Tibial nerve (tissue), 4 donors: ENCODE measurements around the gene ABHD16B. TPM values are rescaled to one million over a fixed set of nuclear protein-coding genes. Genes with fewer than 3 reads are reported as not detected.

ENCODE experiments used
- DNase-seq, 2 donors: peaks; one replicate each; pipeline ENCODE4 v3.0.0-alpha.2; 2019; ENCODE audit warnings: low spot score in 2 of 2
- H3K27ac ChIP-seq, 4 donors: fragments of 200-600 bp; sonication (generic) in 3 of 4; one replicate each; pipeline ENCODE4 v1.5.1; 2017 to 2019; ENCODE audit warnings: mild to moderate bottlenecking in 1 of 4
- H3K27me3 ChIP-seq, 2 donors: fragments of 200-600 bp; sonication (generic) in 1 of 2; one replicate each; pipeline versions ENCODE4 v1.5.1 to v1.6.0; 2017 to 2019
- H3K36me3 ChIP-seq, 3 donors: fragments of 200-600 bp; sonication (generic); one replicate each; pipeline ENCODE4 v1.5.1; 2018 to 2019
- H3K4me1 ChIP-seq, 4 donors: fragments of 200-600 bp; sonication (generic) in 3 of 4; one replicate each; pipeline ENCODE4 v1.5.1; 2017 to 2019
- H3K4me3 ChIP-seq, 4 donors: fragments of 200-600 bp; sonication (generic) in 3 of 4; one replicate each; pipeline ENCODE4 v1.5.1; 2017 to 2019; ENCODE audit warnings: mild to moderate bottlenecking in 1 of 4, moderate library complexity in 1 of 4
- H3K9me3 ChIP-seq, 4 donors: fragments of 200-600 bp; sonication (generic) in 3 of 4; one replicate each; pipeline ENCODE4 v1.5.1; 2017 to 2019
- CTCF ChIP-seq, 5 experiments: fragments of 200-600 bp in 3 of 5; fragments of 450-650 bp in 2 of 5; sonication (generic) in 3 of 5; IDR thresholded peaks; one replicate each; pipeline ENCODE4 v1.5.1; 2016 to 2019; ENCODE audit warnings: antibody characterized with exemption in 5 of 5, mild to moderate bottlenecking in 3 of 5, moderate library complexity in 2 of 5
- EP300 ChIP-seq, 2 donors: sonication (generic); formaldehyde crosslinking; IDR thresholded peaks; one replicate each; pipeline ENCODE4 v1.6.1; 2017; ENCODE audit warnings: antibody characterized with exemption in 2 of 2, mild to moderate bottlenecking in 1 of 2
- POLR2A ChIP-seq, 2 donors: fragments of 450-650 bp; IDR thresholded peaks; one replicate each; pipeline ENCODE4 v1.6.1; 2017; ENCODE audit warnings: antibody characterized with exemption in 2 of 2, mild to moderate bottlenecking in 2 of 2, moderate library complexity in 2 of 2
- WGBS, 2 donors: methylation state at CpG; one replicate each; pipeline ENCODE4 v1.1.5; 2018; 5-methylcytosine and 5-hydroxymethylcytosine counted together
- small RNA-seq: library from RNA; depleted of rRNA; stranded (forward); fragments of <200 nt; gene quantifications from one replicate; pipeline ENCODE3, GENCODE V24; 2016
- total RNA-seq, 4 donors: library from RNA; depleted of rRNA; stranded (reverse); fragments of >200 nt; gene quantifications; one replicate each; pipeline ENCODE4 v1.1.0, GENCODE V29; 2016

ABHD16B gene
- total RNA-seq, 4 donors from 2014 or later, result not detected

- Histone ChIP-seq H3K4me3 (no peak overlapping the region), H3K4me1 (peaks cover 0 to 51% (median 0%) of the 10 kb centered on the region in 4 donors), H3K9me3 (no peaks in the 10 kb centered on the region), H3K27me3 (no peaks in the 10 kb centered on the region), H3K36me3 (no peaks in the 10 kb centered on the region), H3K27ac (no peak overlapping the region)
- TF ChIP-seq EP300 (IDR thresholded peaks at IDR 0.05), result no peak
- no peak for TF ChIP-seq CTCF (IDR thresholded peaks at IDR 0.05)
- TF ChIP-seq POLR2A (IDR thresholded peaks at IDR 0.05), result no peak
- no peak for DNase-seq
- WGBS, 2 donors, result 69 to 72% methylated on average over 16 of the region's 16 CpGs
These were observed 46.8 kb downstream of the ABHD16B start for GRCh38 chr20:63908008-63908682.

GRCh38 chr20:63911176-63911575 lies 49.9 kb downstream of the ABHD16B start:
- no peak overlapping the region for H3K4me3 ChIP-seq
- 63 to 67% methylated on average over 11 to 12 of the region's 12 CpGs for WGBS, 2 donors
- no peaks in the 10 kb centered on the region for H3K36me3 ChIP-seq
- no peaks in the 10 kb centered on the region for H3K27me3 ChIP-seq
- H3K27ac ChIP-seq, result no peak overlapping the region
- H3K4me1 ChIP-seq, result peaks cover 0 to 44% (median 0%) of the 10 kb centered on the region in 4 donors
- TF ChIP-seq EP300 (IDR thresholded peaks at IDR 0.05), result no peak
- TF ChIP-seq POLR2A (IDR thresholded peaks at IDR 0.05), result no peak
- H3K9me3 ChIP-seq, result peaks cover 0 to 4% (median 0%) of the 10 kb centered on the region in 4 donors
- DNase-seq, result no peak

Small RNAs within 50 kb of the gene (small RNA-seq; reads per million reads assigned to genes)
- not detected for gene RNU1-134P

Other genes with a start within 250 kb of the ABHD16B start
- 10 to 100 TPM; 12.5 to 14.7 (median 13.7) TPM for gene GMEB2, start 234.4 kb upstream of the ABHD16B start, total RNA-seq
- 10 to 100 TPM; 12.3 to 26.4 (median 15.5) TPM for gene STMN3, start 208.1 kb upstream of the ABHD16B start, total RNA-seq
- 10 to 100 TPM; 28.2 to 62.4 (median 46.7) TPM for gene RTEL1, start 203.2 kb upstream of the ABHD16B start, total RNA-seq
- 10 to 100 TPM in 3 of 4 donors, 1 to 10 TPM in 1; 8.0 to 61.2 (median 35.9) TPM for gene TNFRSF6B, start 164.8 kb upstream of the ABHD16B start, total RNA-seq
- 10 to 100 TPM; 36.9 to 71.1 (median 50.9) TPM for gene ARFRP1, start 153.5 kb upstream of the ABHD16B start, total RNA-seq
- 10 to 100 TPM; 27.5 to 70.8 (median 40.9) TPM for gene ZGPAT, start 153.5 kb upstream of the ABHD16B start, total RNA-seq
- 10 to 100 TPM; 11.4 to 51.9 (median 17.6) TPM for gene LIME1, start 124.8 kb upstream of the ABHD16B start, total RNA-seq
- 100 to 1,000 TPM in 1 of 4 donors, 10 to 100 TPM in 3; 71.5 to 126 (median 72.5) TPM for gene SLC2A4RG, start 121.7 kb upstream of the ABHD16B start, total RNA-seq
- 10 to 100 TPM; 11.5 to 20.4 (median 12.6) TPM for gene ZBTB46, start 30.2 kb upstream of the ABHD16B start, total RNA-seq
- gene TPD52L2, start 3.8 kb downstream of the ABHD16B start, total RNA-seq, result 100 to 1,000 TPM; 108 to 122 (median 115) TPM
- 10 to 100 TPM; 30.6 to 40.2 (median 32.1) TPM for gene DNAJC5, start 33.6 kb downstream of the ABHD16B start, total RNA-seq
- 10 to 100 TPM; 31.2 to 96.0 (median 50.0) TPM for gene UCKL1, start 94.9 kb downstream of the ABHD16B start, total RNA-seq
- gene ZNF512B, start 108.4 kb downstream of the ABHD16B start, total RNA-seq, result 10 to 100 TPM in 2 of 4 donors, 1 to 10 TPM in 2; 8.3 to 18.3 (median 11.7) TPM
- gene SAMD10, start 118.1 kb downstream of the ABHD16B start, total RNA-seq, result 1 to 10 TPM; 1.3 to 5.1 (median 2.8) TPM
- gene PRPF6, start 119.6 kb downstream of the ABHD16B start, total RNA-seq, result 10 to 100 TPM; 70.5 to 77.0 (median 73.8) TPM
- gene C20orf204, start 174.7 kb downstream of the ABHD16B start, total RNA-seq, result 10 to 100 TPM in 1 of 4 donors, 1 to 10 TPM in 3; 1.7 to 14.4 (median 4.1) TPM
- 10 to 100 TPM in 3 of 4 donors, 1 to 10 TPM in 1; 4.6 to 44.6 (median 21.4) TPM for gene SOX18, start 188.1 kb downstream of the ABHD16B start, total RNA-seq
- 10 to 100 TPM; 45.6 to 62.9 (median 59.2) TPM for gene TCEA2, start 201.7 kb downstream of the ABHD16B start, total RNA-seq
- gene RGS19, start 218.0 kb downstream of the ABHD16B start, total RNA-seq, result 10 to 100 TPM; 12.9 to 35.7 (median 20.1) TPM
- gene OPRL1, start 218.6 kb downstream of the ABHD16B start, total RNA-seq, result 1 to 10 TPM in 1 of 4 donors, under 1 TPM in 3; 0.21 to 1.5 (median 0.71) TPM
- gene LKAAEAR1, start 222.9 kb downstream of the ABHD16B start, total RNA-seq, result 1 to 10 TPM in 1 of 4 donors, under 1 TPM in 2, not detected in 1; 0.59 to 1.3 (median 0.84) TPM
- gene NPBWR2, start 246.1 kb downstream of the ABHD16B start, total RNA-seq, result not detected